ENCODE data around the gene CA10.

The CA10 gene

GRCh38 chr17:52159246-52160135 lies 977 bp upstream of the CA10 start:
- H3K9ac ChIP-seq (ENCODE audit: low read length) = no peak overlapping the region
- no peaks in the 10 kb centered on the region for H3K27me3 ChIP-seq (ENCODE audit: low read length)
- H3K79me2 ChIP-seq (ENCODE audit: insufficient read depth, low read length) = no peaks in the 10 kb centered on the region
- H3F3A ChIP-seq (ENCODE audit: insufficient read depth) = no peaks in the 10 kb centered on the region
- H3K9me2 ChIP-seq (replicated peaks; ENCODE audit: insufficient read depth, low read length) = no peaks in the 10 kb centered on the region
- H3K36me3 ChIP-seq (ENCODE audit: low read length) = no peaks in the 10 kb centered on the region
- H3K4me3 ChIP-seq (ENCODE audit: insufficient read depth, low read length, poor library complexity, severe bottlenecking) = no peak overlapping the region
- H3K9me3 ChIP-seq (ENCODE audit: insufficient read depth, low read length) = no peaks in the 10 kb centered on the region
- TF ChIP-seq CTCF (IDR thresholded peaks at IDR 0.05; ENCODE audit: insufficient read depth, low read length, poor library complexity, severe bottlenecking) = no peak
- TF ChIP-seq EZH2phosphoT487 (conservative IDR thresholded peaks at IDR 0.05; ENCODE audit: low read length) = no peak
- H3K27ac ChIP-seq (ENCODE audit: low read depth, low read length) = no peak overlapping the region
- no peak overlapping the region for H3K4me2 ChIP-seq (ENCODE audit: low read depth, low read length, poor library complexity, severe bottlenecking)
- no peak overlapping the region for H2AFZ ChIP-seq (ENCODE audit: low read depth, low read length, severe bottlenecking)
- no peaks in the 10 kb centered on the region for H4K20me1 ChIP-seq (ENCODE audit: low read depth, low read length)

- TF ChIP-seq CTCF (IDR thresholded peaks at IDR 0.05; ENCODE audit: insufficient read depth, low read length, poor library complexity, severe bottlenecking) (no peak), EZH2phosphoT487 (conservative IDR thresholded peaks at IDR 0.05; ENCODE audit: low read length) (no peak)
- no peak overlapping the region for H3K9ac ChIP-seq (ENCODE audit: low read length)
- no peak overlapping the region for H3K4me2 ChIP-seq (ENCODE audit: low read depth, low read length, poor library complexity, severe bottlenecking)
- H3K27me3 ChIP-seq (ENCODE audit: low read length) = no peaks in the 10 kb centered on the region
- no peaks in the 10 kb centered on the region for H3K79me2 ChIP-seq (ENCODE audit: insufficient read depth, low read length)
- no peak overlapping the region for H3K27ac ChIP-seq (ENCODE audit: low read depth, low read length)
- no peak overlapping the region for H2AFZ ChIP-seq (ENCODE audit: low read depth, low read length, severe bottlenecking)
- no peaks in the 10 kb centered on the region for H3K36me3 ChIP-seq (ENCODE audit: low read length)
- H3F3A ChIP-seq (ENCODE audit: insufficient read depth) = no peaks in the 10 kb centered on the region
- H3K9me2 ChIP-seq (replicated peaks; ENCODE audit: insufficient read depth, low read length) = no peaks in the 10 kb centered on the region
- no peaks in the 10 kb centered on the region for H3K9me3 ChIP-seq (ENCODE audit: insufficient read depth, low read length)
- no peaks in the 10 kb centered on the region for H4K20me1 ChIP-seq (ENCODE audit: low read depth, low read length)
- no peak overlapping the region for H3K4me3 ChIP-seq (ENCODE audit: insufficient read depth, low read length, poor library complexity, severe bottlenecking)
Measured at GRCh38 chr17:52157603-52158449, 688 bp downstream of the CA10 start.

- H3K36me3 ChIP-seq (ENCODE audit: low read length) = no peaks in the 10 kb centered on the region
- no peak overlapping the region for H3K4me2 ChIP-seq (ENCODE audit: low read depth, low read length, poor library complexity, severe bottlenecking)
- H3K79me2 ChIP-seq (ENCODE audit: insufficient read depth, low read length) = no peaks in the 10 kb centered on the region
- TF ChIP-seq CTCF (IDR thresholded peaks at IDR 0.05; ENCODE audit: insufficient read depth, low read length, poor library complexity, severe bottlenecking) = no peak
- TF ChIP-seq EZH2phosphoT487 (conservative IDR thresholded peaks at IDR 0.05; ENCODE audit: low read length) = no peak
- no peaks in the 10 kb centered on the region for H3K9me2 ChIP-seq (replicated peaks; ENCODE audit: insufficient read depth, low read length)
- H3K27ac ChIP-seq (ENCODE audit: low read depth, low read length) = no peak overlapping the region
- H3K27me3 ChIP-seq (ENCODE audit: low read length) = no peaks in the 10 kb centered on the region
- no peak overlapping the region for H3K9ac ChIP-seq (ENCODE audit: low read length)
- H3F3A ChIP-seq (ENCODE audit: insufficient read depth) = no peaks in the 10 kb centered on the region
- no peak overlapping the region for H3K4me3 ChIP-seq (ENCODE audit: insufficient read depth, low read length, poor library complexity, severe bottlenecking)
- H3K9me3 ChIP-seq (ENCODE audit: insufficient read depth, low read length) = no peaks in the 10 kb centered on the region
- no peak overlapping the region for H2AFZ ChIP-seq (ENCODE audit: low read depth, low read length, severe bottlenecking)
- no peaks in the 10 kb centered on the region for H4K20me1 ChIP-seq (ENCODE audit: low read depth, low read length)
Measured at GRCh38 chr17:52156576-52157570, 1.6 kb downstream of the CA10 start.

Measured in SU-DHL-6 (cell line).